Frontal cortex (tissue), 4 donors: Measurements from ENCODE around the gene PEAK3. TPM values are rescaled to one million over a fixed set of nuclear protein-coding genes. Genes with fewer than 3 reads are reported as not detected.

Experiments
- DNase-seq, 2 donors: peaks; one replicate each; pipeline ENCODE4 v3.0.0; 2012; ENCODE audit warnings: low spot score in 2 of 2
- FAIRE-seq: peaks from 2 replicates; lab custom pipeline; 2012; peaks lifted over from hg19 to GRCh38; lab: Jason Lieb, UNC
- total RNA-seq: library from RNA; depleted of rRNA; stranded (reverse); fragments of >200 nt; gene quantifications from one replicate; pipeline ENCODE4 v1.2.3, GENCODE V29; 2014
- donor health status: control.
- donor health status: control.
- donor health status: control.

The PEAK3 gene
- total RNA-seq, 1 donor from 2014 or later = under 0.01 TPM

DNA sequence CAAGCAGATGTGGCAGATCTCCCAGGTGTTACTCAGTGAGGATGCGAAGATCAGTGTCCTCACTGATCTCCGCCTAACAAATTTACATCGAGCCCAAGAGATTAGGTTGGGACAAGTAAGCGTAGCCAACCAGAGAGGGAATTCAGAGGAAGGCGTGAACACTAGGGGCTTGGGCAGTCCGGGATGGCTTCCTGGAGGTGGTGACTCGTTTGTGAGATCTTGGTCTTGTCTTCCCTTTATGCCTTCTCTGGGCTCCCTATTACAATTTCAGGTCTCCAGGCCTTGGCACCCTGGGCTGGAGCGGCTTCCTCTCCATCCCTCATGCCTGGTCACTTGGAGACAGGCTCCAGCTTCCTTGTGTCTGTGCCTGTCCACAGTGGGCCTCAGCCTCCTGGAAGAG is 39.2 kb downstream of the PEAK3 start:
- FAIRE-seq = no peak

DNA sequence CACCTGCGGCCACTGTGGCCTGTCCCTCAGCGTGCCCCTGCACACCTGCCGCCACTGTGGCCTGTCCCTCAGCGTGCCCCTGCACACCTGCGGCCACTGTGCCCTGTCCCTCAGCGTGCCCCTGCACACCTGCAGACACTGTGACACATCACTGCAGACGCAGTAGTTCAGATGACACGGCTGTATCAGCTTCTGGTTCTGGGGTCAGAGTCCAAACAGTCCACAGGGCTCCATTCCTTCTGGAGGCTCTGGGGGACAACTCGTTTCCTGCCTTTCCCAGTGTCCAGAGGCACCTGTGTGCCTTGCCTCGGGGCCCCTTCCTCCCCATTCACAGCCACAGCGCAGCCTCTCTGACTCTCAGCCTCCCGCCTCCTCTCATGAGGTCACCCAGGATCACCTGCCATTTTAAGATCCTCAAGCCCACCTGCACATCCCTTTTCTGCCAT is 39.9 kb downstream of the PEAK3 start:
- FAIRE-seq (no peak), DNase-seq (no peak)

More for the DNA sequence above, 39.2 kb downstream of the PEAK3 start:
- no peak for DNase-seq

DNA sequence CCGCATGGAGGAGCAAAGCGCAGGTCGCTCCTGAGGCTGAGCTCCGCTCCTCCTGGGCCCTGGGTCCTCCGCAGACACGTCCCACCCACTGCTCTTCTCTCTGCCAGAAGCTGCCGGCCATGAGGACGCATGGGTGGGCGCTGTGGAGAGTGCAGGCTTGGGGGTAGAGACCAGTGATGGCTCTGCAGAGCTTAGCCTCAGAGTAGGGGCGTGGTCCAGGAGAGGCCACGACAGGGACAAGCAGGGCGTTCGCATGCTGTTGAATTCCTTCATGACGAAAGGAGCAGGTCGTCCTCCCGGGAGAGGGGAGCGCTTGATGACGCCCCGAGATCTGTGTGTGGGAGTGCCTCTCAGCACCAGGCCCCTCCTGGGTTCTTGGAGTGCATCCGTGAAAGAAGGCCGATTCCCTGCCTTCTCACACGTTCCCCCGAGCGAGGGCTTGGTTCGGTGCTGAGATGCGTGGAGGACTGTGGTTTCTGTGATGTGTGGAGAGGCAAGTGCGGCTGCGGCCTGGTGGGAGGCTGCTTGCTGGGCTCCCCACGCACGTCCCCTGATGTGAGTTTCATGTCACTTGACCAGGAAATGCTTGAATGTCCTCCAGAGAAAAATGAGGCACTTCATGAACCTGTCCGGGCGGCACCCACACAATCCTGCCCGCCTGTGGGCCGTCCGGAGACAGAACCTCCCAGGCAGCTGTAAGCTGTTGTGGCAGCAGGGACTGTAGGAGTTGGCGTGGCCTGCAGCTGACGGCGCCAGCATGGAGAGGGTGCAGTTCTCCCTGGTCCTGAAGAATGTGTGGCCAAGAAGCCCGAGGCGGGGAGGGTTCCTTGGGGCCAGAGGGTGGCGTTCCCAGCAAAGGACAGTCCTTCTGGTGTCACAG is 40.9 kb downstream of the PEAK3 start:
- DNase-seq (no peak), FAIRE-seq (no peak)

DNA sequence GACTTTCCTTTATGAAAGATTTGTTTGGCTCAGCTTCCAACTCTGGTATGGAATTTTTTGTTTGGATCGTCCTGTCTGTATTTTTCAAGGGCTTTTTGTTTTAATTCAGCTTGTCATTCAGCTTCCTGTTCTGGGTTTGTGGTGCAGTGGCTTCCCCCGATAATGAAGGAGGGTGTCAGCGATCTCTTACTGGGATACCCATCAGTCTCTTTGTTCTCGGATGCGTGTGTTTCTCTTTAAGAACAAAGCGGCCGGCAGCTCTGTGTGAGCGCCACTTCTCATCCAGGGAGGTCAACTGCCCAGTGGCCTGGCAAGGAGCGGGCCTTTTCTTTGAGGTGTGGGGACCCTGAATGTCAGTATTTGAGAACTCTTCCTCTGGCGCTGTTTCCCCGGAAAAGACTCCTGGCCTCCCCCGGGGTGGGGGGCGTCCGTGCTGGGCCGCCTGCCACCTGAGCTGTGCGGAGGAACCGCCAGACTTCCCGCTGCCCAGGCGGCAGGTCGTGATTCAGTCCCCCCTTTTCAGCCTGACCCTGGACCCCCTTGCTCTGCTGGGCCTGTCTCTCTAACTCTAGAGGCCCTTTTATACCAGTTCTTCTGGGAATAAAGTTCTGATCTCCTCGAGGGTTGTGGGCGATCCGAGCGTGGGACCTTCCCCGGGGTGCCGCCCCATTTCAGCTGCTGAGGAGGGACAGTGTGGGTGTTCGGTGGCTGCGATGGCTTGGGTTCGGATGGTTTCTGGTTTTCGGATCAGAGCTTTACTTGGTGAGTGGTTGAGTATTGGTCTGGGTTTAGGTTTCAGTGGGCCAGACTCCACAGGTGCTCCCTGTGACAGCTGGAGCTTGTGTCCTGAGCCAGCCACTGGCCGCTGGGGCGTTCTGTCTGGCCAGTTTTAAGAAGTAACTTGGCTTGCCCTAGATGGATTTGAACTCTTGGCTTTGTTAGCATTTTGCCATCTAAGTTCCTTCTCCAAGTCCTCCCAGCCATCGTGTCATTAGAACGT is 41.9 kb downstream of the PEAK3 start:
- FAIRE-seq = no peak
- no peak for DNase-seq

DNA sequence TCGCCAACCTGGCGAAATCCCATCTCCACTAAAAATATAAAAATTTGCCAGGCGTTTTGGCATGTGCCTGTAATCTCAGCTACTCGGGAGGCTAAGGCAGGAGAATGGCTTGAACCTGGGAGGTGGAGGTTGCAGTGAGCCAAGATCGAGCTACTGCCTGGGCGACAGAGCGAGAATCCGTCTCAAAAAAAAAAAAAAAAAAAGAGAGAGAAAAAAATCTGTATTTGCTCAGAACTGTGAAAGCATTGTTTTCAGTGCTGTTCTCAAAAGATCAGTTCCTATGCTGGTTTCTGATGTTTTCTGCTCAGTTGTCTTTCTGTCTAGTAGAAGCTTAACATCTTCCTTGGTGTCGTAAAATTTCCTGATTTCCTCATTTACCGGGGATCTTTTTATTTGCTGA is 42.8 kb downstream of the PEAK3 start:
- no peak for DNase-seq
- FAIRE-seq = no peak

DNA sequence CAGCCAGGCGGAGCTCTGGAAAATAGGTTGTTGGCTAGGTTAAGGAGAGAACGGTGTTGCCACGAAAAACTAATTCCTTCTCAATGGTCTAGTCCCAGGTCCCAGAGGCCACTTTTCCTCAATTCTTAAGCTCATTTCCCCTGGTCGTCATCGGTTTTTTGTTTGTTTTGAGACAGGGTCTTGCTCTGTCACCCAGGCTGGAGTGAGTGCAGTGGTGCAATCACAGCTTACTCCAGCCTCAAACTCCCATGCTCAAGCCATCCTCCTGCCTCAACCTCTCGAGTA is 44.2 kb downstream of the PEAK3 start:
- DNase-seq = no peak

DNA sequence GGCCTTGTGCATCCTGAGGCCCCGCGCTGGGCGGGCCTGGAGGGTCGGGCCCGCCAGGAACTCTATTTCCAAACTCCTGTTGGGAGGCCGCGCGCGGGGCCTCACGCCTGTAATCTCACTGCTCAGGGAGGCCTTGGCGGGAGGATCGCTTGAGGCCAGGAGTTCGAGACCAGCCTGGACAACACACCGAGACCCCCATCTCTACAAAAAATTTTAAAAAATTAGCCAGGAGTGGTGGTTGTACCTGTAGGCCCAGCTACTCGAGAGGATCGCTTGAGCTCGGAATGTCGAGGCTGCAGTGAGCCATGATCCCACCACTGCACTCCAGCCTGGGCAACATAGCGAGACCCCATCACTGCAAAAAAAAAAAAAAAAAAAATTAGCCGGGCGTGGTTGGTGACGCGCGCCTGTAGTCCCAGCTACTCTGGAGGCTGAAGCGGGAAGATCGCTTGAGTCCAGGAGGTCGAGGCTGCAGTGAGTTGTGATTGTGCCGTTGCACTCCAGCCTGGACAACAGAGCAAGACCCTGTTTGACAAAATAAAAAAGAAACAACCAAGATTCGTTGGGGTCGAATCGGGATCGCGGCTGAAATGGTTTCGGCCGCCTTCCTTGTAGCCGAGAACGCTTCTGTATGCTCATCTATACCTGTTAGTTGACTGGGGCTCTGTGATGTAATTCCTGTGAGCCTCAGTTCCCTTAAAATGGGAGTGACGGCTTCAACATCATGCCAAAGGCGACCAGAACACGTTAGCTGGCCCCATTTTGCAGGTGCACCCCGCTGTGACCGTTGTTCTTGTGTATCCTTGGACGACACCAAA is 44.7 kb downstream of the PEAK3 start:
- FAIRE-seq (no peak), DNase-seq (no peak)

More for the DNA sequence above, 44.2 kb downstream of the PEAK3 start:
- FAIRE-seq = no peak

DNA sequence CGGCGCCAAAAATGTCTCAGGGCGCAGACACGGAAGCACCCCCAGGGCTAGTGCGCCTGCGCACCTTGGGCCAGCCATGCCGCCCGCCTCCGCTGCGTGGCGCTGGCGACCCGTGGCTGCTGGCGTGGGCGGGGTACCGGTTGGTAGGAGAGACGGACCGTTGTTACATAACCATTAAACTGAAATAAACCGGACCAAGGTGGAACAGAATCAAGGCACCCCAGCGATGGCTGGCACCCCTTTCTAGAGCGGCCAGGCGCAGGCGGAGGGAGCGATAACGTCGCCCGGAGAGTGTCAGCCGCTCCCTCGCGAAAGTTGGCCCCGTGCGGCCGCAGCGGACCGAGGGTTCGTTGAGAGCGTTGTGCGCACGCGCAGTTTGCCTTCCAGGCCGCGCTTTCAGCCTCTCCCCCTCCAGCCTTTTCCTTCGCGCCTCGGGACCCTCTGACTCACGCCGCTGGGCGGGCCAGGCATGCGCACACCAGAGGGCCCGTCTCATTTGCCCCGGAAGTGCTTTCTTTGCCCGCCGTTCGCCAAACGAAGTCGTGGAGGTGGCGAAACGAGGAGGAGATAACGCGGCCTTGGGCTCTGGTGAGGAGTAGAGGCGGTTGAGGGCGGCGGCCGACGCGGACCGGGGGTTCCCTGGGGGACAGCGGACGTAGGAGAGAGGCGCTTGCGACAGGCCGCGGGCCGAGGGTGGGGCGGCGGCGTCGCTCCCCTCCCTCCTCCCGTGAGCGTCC is 45.5 kb downstream of the PEAK3 start, which contains the start of the genes PLEKHJ1 and SF3A2:
PLEKHJ1 (minus strand) TSS at position 16 of the 737 bp plus-strand sequence. CDS start 81 bp downstream, outside the sequence.
SF3A2 (plus strand) TSS at position 511 of the 737 bp plus-strand sequence. CDS start 6,595 bp downstream, outside the sequence.
- FAIRE-seq = no peak
- DNase-seq = peak; percentile 98 to 99

DNA sequence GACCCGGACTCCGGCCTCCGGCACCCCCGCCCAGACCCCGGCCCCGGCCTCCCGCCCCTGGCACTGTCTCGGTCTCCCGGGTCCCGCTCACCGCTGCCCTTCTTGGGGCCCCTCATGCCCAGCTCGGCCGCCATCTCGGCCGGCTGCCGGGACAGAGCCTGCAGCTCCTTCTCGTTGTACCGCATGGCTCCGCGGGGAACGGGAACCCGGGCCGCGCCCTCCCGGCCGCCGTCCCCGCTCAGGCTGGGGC is 46.0 kb downstream of the PEAK3 start:
- no peak for FAIRE-seq

DNA sequence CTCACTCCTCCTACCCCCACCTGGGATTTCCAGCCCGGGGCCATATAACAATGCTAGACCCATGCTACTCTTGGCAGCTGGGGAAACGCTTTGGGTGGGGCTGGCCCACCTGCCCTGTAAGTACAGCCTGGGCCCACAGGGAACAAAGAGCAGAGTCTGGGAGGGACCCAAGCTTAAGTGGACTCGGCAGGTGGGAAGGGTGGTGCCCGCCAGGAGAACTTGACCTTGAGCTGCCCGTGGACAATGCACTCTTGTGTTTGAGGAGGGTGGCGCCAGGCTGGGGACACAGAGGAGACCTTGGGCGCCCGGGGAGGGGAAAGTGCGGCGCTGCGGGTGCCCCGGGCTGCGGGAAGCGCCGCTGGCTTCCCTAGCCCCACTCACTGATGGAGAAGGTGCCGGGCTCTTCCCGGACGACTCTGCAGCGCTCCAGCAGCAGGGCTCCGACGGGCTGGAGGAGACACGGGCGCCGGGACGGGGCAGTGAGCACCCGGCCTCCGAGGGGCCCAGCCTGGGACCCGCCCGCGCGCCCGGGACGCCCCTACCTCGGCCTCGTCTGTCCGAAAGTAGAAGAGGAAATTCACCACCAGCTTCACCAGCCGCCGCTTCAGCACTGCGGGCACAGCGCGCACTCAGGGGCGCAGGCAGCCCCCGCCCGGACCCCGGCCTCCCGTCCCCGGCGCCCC is 46.5 kb downstream of the PEAK3 start:
- no peak for DNase-seq
- no peak for FAIRE-seq

More for the DNA sequence above, 46.0 kb downstream of the PEAK3 start:
- DNase-seq = no peak

DNA sequence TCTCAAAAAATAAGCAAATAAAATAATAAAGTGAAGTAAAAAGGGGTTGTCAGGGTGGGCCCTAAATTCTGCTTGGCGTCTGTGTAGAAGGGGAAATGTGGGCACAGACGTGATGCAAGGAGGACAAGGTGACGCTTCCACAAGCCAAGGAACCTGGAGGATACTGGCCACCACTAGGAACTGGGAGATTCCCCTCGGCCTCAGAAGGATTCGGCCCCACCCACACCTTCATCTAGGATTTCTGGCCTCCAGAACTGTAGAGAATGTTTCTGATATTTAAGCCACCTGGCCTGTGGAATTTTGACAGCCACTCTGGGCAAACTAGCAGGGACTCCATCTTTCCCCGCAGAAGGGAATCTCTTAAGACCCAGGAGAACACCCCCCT is 47.0 kb downstream of the PEAK3 start:
- no peak for DNase-seq
- no peak for FAIRE-seq

DNA sequence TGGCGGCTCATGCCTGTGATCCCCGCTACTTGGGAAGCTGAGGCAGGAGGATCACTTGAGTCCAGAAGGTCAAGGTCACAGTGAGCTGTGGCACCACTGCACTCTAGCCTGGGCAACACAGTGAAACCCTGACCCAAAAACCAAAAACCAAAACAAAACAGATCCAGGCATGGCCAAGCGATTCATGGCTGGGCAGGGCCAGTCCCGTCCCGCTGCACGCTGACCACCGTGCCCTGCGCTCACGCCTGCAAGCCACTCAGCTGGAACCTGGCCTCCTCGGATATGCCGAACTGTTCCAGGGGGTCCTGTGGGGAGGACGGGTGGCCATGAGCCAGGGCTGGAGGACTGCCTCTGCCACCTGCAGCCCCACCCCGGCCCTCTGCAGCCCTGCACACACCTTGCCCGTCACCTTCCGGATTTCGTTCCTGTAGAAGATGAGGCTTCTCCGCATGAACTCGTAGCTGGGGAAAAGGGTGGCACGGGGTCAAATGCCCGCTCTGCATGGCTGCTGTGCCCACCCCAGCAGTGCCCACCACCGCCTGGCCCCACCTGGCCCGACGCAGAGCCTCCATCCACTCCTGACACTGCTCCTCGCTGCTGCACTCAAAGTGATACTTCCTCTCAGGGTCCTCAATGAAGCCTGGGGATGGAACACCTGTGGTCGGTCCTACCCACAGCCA is 48.2 kb downstream of the PEAK3 start:
- no peak for FAIRE-seq

DNA sequence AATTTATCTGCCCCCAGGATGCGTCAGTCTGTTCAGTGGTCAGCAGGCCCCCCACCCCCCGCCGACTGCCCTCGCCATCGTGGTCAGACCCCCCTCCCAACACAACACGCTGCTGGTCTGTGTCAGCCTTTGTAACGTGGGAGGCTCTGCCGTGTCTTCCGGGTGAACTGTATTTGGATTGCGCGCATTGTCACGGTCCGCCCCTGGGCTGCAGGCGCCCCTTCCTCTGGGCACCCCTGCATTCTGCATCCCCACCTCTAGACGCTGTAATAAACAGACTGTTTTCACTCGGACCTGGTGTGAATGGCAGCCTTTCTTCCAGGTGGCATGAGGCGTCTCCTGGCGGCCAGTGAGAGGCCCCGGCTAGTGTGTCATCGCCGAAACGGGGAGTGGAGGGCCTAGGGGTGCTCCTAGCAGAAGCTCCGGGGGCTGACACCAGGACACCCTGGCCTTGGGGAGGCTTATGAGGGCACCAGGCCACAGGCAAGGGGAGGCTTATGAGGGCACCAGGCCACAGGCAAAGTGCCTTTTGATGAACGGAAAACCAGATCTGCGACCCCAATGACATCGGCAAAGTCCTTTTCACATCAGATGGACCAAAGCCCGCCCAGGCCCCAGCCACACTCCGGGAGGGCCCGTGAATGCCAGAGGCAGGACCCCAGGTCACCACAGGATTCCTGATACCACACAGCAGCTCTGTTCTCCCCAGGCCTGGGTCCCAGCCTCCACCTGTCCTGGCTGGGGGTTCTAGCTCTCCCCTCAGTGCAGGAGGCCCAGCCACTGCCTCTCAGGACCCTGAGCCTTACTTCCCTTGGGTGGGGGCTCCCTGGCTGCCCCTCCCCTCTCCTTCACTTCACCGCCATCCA is 49.5 kb downstream of the PEAK3 start:
- no peak for DNase-seq
- FAIRE-seq = no peak

More for the DNA sequence above, 48.2 kb downstream of the PEAK3 start:
- DNase-seq = no peak

DNA sequence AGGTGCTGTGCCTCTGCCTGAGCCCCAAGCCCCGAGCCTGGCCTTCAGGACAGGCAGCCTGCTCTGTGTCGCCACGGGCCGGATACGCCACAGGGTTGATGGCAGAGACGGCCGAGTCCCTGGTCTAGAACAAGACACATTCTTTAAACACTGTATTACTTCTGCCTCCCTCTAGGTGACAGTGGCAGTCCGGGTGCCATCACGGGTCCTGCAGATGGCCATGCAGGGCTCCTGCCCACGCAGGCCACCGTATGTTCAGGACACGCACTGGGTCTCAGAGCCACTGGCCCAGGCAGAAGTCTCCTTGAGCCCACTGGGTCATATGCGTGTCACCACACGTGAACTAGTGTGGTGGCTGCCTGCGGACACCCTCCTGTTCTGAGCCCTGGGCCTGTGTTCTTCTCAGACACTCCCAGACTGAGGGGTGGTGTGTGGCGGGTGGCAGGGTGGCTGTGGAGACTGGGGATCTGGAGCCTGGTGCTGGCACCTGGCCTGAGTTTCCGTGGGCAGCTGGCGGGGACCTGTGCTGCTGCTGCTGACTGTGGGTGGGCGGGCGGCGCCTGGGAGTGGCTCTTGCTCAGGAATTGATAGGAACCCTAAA is 50.3 kb downstream of the PEAK3 start:
- FAIRE-seq (no peak), DNase-seq (no peak)

DNA sequence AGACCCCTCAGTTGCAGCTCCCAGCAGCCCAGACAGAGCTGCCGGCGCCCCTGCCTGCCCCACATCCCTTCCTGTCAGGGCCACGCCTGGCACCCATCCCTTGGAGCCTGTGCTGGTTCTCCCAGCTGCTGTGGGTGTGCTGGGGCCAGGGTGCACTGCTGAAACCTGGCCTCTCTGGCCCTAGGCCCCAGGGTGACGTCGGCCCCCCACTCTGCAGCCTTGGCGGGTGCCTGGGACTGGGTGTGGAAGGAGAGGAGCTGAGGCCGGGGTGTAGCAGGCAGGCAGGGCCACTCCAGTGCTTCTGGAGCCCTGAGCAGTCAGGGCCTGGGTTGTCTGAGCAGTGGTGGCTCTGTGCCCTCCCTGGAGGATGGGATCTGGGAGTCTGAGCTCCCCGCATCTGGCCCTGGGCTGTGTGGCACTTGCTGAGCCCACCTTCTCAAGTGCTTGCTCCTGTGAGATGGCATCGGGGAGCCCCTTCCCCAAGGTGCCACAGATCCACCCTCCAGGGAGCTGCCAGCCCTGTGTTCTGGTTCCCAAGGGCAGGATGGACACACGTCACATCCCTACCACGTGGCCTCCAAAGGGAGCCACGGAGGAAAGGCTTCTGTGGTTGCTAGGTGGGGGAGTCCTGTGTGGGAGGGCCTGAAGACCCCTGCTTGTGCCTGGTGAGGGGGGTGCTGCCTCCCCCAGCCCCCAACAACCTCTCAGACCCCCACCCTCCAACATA is 51.0 kb downstream of the PEAK3 start:
- DNase-seq (no peak), FAIRE-seq (no peak)

DNA sequence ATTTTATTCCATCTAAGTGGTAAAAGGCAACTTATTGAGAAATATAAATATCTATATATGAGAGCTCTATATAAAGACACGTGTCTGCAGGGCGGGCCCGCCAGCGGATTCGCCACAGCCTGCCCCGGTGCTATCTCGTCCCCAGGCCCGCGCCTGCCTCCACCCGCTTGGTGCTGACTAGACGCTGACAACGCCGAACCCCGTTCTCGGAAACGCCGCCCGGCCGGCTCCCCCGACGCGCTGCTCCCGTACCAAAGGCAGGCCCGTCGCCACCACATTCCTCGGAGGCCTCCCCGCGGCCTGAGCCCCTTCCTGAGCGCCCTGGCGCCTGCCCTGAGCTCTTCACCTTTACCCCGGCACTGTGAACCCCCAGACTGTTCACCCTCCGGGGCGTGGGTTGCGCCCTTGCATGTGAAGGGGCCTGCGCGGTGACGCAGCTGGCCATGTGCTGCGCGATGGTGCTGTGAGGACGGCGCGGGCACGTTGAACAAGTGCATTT is 51.9 kb downstream of the PEAK3 start:
- no peak for FAIRE-seq
- no peak for DNase-seq
